NCI-H2029 (cell line): ENCODE data around the gene KRT85.
"Not testable (repeated sequence)": the region's sequence is repeated elsewhere in the genome, so short reads cannot be mapped to it uniquely, and the experiment has no call there.

Experiments used
- DNase-seq: peaks from one replicate; lab custom pipeline; 2025; lab: John Stamatoyannopoulos, UW

Gene KRT85

DNA sequence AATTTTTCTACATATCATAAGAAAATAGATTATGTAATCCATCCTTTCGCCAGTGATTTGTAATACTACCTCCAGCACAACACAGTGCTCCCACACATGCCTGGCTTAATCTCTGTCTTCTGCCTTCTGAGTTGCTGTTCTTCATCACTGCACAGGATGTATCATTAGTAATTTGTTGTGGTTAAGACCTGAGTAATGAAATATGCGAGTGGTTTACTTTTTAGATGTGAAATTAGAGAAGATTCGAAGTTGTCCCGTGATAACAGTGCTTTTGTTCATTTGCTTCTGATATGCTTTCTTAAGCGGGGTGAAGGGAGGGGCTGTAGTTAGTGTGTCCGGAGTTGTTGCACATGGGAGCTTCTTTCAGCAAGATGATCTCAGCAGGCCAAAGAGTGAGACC is 18.1 kb downstream of the KRT85 start:
- no peak for DNase-seq

GRCh38 chr12:52347551-52348510 is 19.4 kb downstream of the KRT85 start:
- no peak for DNase-seq

- DNase-seq: no peak
Measured at GRCh38 chr12:52347016-52347415, 20.3 kb downstream of the KRT85 start.

GRCh38 chr12:52346593-52346992 is 20.7 kb downstream of the KRT85 start:
- DNase-seq: no peak

GRCh38 chr12:52345041-52345440 is 22.2 kb downstream of the KRT85 start:
- DNase-seq: not testable (repeated sequence)

DNA sequence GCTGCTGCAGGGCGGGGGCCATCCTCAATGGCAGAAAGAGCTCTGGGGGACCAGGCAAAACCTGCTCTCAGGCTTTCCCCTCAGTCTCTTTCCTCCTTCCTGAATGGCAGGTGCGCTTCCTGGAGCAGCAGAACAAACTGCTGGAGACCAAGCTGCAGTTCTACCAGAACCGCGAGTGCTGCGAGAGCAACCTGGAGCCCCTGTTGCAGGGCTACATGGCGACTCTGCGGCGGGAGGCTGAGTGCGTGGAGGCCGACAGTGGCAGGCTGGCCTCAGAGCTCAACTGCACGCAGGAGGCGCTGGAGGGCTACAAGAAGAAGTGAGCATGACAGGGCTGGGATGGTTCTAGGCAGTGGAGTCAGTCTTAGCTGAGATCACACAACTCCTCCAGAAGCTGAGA is 23.2 kb downstream of the KRT85 start:
- DNase-seq: no peak

- DNase-seq: no peak
Measured at GRCh38 chr12:52343550-52343949, 23.7 kb downstream of the KRT85 start.

DNA sequence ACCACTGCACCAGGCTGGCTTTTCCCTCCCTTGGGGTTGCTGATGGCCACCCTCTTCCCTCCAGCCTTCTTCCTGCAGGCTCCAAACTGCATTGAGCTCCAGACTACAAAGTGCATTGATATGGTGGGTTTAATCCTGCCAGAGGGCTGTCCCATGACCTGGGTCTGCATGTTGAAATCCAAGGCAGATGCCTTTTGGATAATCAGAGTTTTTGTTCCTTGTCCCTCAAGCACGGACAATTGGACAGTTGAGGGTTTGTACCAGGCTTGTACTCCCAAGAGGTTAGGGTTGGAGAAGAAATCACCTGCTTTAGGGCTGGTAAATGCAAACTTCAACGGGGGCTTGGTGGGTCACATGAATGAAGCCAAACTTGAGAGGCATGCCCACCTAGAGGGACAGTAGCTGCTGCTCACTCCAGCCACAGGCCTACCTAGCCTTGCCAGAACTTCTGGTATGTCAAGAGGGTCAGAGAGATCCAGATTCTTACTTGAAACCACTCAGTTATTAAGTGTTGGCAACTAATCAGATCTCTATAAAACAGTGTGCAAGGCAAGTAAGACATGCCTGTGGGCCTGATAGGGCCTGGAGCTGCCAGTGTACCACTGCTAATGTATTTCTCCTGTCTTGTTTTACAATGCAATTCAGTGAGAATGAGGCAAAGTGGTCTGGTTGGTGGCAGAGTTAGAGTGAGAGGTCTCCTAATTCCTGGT is 24.3 kb downstream of the KRT85 start:
- DNase-seq: no peak

GRCh38 chr12:52341066-52341580 is 26.2 kb downstream of the KRT85 start:
- no peak for DNase-seq

- DNase-seq: no peak
Measured at GRCh38 chr12:52338241-52338960, 28.9 kb downstream of the KRT85 start.

GRCh38 chr12:52337054-52337453 is 30.2 kb downstream of the KRT85 start:
- DNase-seq: no peak

- no peak for DNase-seq
Measured at GRCh38 chr12:52336641-52337040, 30.6 kb downstream of the KRT85 start.

DNA sequence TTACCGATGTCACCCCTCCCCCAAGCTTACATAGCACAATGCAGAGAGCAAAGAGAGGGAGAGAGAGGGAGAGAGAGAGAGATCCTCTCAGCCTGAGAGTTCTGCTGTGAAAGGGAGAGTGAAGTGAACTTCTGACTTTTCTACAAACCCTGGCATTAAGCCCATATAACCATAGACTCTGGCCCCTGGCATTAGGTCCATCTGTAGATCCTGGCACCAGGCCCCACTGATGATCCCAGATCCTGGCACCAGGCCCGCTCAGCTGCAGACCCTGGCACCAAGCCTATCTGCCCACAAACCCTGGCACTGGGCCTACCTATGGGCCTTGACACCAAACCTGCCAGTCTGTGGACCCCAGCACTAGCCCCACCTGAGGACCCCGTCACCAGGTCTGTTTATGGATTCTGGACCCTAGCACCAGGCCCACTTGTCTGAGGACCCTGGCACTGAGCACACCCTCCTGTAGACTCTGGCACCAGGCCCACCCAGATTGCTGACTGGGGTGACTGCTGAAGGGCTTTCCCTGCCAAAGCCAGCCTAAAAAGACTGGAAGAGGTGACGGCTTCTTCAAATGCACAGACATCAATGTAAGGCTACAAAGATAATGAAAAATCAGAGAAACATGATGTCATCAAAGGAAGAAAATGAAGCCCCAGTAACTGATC is 31.6 kb downstream of the KRT85 start:
- peak; percentile 89 for DNase-seq

DNA sequence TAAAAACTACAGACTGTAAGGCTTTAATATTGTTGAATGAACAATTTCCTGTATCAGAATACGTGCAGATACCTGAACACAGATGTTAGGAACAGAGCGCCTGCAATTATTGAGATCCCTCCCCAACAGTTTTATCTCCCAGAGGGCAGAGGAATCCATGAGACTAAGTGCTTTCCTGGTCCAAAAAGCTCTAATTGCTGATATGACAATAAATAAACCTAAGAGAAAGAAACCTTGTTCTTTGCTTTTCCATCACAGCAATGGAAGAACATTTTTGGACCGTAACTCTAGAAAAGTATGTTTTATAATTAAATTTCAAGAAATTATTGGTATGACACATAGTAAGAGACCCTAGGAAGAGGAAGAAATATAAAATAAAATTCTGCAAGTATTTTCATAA is 33.1 kb downstream of the KRT85 start:
- DNase-seq: no peak

DNA sequence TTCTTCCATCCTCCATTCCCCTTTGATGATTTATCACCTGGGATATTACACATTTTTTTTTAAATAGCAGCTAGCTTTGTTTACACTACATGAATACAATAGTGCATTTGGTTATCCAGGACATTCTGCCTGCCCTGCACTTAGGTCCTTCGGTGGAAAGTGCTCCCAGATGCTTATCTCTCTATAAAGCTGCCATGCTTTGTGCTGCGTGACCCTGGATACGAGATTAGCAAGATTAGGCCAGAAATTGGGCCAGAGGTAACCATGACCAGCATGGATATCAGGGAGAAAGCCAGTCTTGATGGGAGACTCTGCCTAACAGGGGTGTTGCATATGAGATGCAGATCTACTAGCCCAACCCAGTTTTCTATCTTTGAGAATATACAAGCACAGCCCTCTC is 34.0 kb downstream of the KRT85 start:
- no peak for DNase-seq

- no peak for DNase-seq
Measured at GRCh38 chr12:52332381-52332780, 34.9 kb downstream of the KRT85 start.

- DNase-seq: no peak
Measured at GRCh38 chr12:52331833-52332232, 35.4 kb downstream of the KRT85 start.

DNA sequence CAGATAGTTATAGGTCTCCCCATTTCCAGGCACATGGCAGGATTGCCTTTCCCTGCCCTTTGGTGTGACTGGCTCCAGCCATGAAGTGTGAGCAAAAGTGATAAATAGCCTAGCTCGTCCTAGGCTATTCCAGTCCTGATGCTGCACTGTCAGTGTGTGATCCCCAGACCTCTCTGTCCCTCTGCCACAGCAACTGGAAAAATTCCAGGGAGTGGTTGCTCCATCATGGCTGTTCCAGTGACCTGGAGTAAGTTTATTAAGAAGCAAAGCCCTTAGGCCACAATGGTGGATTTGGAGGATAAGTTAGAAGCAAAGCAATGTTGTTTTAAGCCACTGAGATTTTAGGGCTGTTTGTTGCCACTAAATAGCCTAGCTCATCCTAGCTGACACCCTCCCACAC is 36.2 kb downstream of the KRT85 start:
- no peak for DNase-seq

DNA sequence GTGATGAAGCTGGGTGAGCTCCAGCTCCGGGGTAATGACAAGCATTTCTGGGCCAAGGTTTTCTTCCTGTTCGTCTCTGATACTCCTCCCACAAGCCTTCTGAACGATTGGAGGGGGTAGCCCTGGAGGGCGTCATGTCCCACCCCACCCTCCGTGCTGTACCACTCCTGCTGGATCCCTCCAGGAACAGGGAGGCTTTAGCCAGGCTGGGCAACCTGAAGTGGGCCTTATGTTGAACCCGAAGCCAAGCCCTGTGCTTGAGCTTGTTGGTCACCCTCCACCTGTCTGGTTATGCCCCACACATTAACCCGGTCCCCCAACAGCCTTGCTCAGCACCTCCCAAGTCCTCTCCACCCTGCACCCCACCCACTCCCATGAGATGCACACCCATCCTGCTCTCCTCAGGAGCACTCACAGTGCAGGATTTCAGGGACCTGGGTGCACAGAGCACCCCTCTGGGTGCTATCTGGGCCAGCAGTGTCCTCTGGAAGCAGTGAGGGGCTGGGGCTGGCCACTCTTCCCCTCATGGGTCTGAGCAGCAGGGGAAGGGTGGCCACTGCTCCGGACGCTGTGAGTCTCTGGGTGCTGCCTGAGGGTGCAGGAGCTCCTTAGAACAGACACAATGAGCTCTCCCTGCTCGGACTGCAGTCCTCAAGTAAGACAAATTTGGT is 39.3 kb downstream of the KRT85 start:
- DNase-seq: no peak

DNA sequence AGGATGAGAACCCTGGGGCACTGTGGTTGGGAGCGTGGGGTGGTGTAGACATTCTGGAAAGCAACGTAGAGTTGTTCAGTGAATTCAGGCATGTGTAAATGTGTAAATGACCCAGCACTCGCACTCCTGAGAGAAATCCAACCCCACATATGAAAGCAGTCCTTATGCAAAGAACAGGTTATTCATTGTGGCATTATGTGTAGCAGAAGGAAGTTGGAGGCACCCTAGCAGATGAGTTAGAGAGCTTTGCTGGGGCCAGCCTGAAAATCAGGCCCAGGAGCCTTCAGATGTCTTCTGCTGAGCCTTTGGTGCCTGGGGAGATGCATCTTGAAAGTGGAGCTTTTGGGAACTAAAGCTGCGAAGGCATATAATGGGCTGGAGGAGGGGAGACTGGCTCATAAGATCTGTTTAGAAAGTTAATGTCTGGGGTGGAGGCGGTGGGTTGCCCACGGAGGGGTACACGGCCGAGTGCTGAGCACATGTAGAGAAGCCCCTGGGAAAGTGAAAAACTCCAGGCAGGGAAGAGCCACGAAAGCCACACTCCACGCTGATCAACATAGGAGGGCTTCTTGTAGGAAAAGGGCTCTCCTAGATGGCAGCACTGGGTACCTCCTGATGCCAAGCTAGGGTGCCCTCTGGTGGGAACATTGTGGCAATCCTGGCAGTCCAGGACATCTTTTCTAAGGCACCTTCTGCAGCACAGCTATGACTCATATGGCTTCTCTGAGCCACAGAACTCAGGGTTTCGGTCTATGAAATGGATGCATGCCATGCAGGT is 40.0 kb downstream of the KRT85 start:
- DNase-seq: peak; percentile 81

- DNase-seq: no peak
Measured at GRCh38 chr12:52324153-52324444, 43.2 kb downstream of the KRT85 start.
